Measurements from ENCODE around the gene SLC16A11. TPM values are rescaled to one million over a fixed set of nuclear protein-coding genes. Genes with fewer than 3 reads are reported as not detected.

SLC16A11 gene
- total RNA-seq, 1 donor from 2014 or later = 1.2 TPM

Other genes with a start within 250 kb of the SLC16A11 start
- not detected in 2 replicates for gene TEKT1, start 212.4 kb downstream of the SLC16A11 start, total RNA-seq
- gene ALOX12, start 48.0 kb downstream of the SLC16A11 start, total RNA-seq = not detected in 2 replicates
- 34.2 and 60.7 TPM in 2 replicates for gene RNASEK, start 31.5 kb downstream of the SLC16A11 start, total RNA-seq
- 54.5 and 59.9 TPM in 2 replicates for gene BCL6B, start 21.0 kb downstream of the SLC16A11 start, total RNA-seq
- 1.3 and 2.4 TPM in 2 replicates for gene SLC16A13, start 8.1 kb downstream of the SLC16A11 start, total RNA-seq
- gene CLEC10A, start 36.2 kb upstream of the SLC16A11 start, total RNA-seq = 0.99 and 1.7 TPM in 2 replicates
- not detected in 2 replicates for gene ASGR2, start 70.7 kb upstream of the SLC16A11 start, total RNA-seq
- gene ASGR1, start 135.3 kb upstream of the SLC16A11 start, total RNA-seq = 14.4 and 28.8 TPM in 2 replicates
- gene DLG4, start 175.7 kb upstream of the SLC16A11 start, total RNA-seq = 5.4 and 9.1 TPM in 2 replicates
- gene ACADVL, start 175.8 kb upstream of the SLC16A11 start, total RNA-seq = 205 and 242 TPM in 2 replicates
- 25.1 and 31.9 TPM in 2 replicates for gene DVL2, start 190.4 kb upstream of the SLC16A11 start, total RNA-seq
- 30.9 and 38.5 TPM in 2 replicates for gene PHF23, start 195.4 kb upstream of the SLC16A11 start, total RNA-seq
- gene GABARAP, start 198.4 kb upstream of the SLC16A11 start, total RNA-seq = 124 and 130 TPM in 2 replicates
- 22.4 and 25.2 TPM in 2 replicates for gene CTDNEP1, start 207.6 kb upstream of the SLC16A11 start, total RNA-seq
- gene ELP5, start 208.1 kb upstream of the SLC16A11 start, total RNA-seq = 26.6 and 32.7 TPM in 2 replicates
- gene CLDN7, start 218.4 kb upstream of the SLC16A11 start, total RNA-seq = 0.99 and 7.0 TPM in 2 replicates
- gene SLC2A4, start 237.6 kb upstream of the SLC16A11 start, total RNA-seq = 0.22 and 0.60 TPM in 2 replicates